ENCODE measurements around the gene TACR2.

Gene TACR2

GRCh38 chr10:69458430-69459100 is 41.8 kb upstream of the TACR2 start:
- DNase-seq (ENCODE audit: low read depth), result no peak
- H3K4me3 ChIP-seq (ENCODE audit: low read depth, low read length), result no peak overlapping the region

DNA sequence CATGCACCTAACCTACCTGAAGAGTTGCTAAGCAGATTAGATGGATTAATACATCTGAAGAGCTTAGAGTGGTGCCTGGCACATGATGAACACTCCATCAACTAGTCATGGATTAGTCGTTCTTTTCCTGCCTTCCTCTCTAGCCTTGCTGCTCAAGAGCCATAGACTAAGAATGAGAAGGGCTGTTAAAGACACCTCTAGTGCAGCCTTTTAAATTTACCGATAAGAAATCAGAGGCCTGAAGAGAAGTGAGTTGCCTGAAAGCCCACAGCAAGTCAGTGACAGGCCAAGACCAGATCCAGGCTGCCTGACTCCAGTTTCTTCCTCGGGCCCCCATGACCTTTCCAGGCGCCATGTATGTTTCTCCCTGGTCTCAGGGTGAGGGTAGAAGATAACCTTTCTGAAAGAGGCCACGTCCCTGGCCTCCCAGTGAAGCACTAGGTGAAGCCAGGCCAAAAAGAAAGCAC is 41.1 kb upstream of the TACR2 start:
- H3K4me3 ChIP-seq (ENCODE audit: low read depth, low read length), result no peak overlapping the region
- TF ChIP-seq POLR2A (IDR thresholded peaks at IDR 0.05; ENCODE audit: extremely low read depth, insufficient read length) (no peak), MAX (IDR thresholded peaks at IDR 0.05; ENCODE audit: low read depth, low read length) (no peak), MYC (IDR thresholded peaks at IDR 0.05; ENCODE audit: low read depth, low read length) (no peak), CTCF (IDR thresholded peaks at IDR 0.05; ENCODE audit: low read depth, low read length) (no peak)
- no peak for DNase-seq (ENCODE audit: low read depth)

More at GRCh38 chr10:69458430-69459100, 41.8 kb upstream of the TACR2 start:
- no peak for TF ChIP-seq MAX (IDR thresholded peaks at IDR 0.05; ENCODE audit: low read depth, low read length)
- no peak for TF ChIP-seq CTCF (IDR thresholded peaks at IDR 0.05; ENCODE audit: low read depth, low read length)
- no peak for TF ChIP-seq MYC (IDR thresholded peaks at IDR 0.05; ENCODE audit: low read depth, low read length)
- TF ChIP-seq POLR2A (IDR thresholded peaks at IDR 0.05; ENCODE audit: extremely low read depth, insufficient read length), result no peak

DNA sequence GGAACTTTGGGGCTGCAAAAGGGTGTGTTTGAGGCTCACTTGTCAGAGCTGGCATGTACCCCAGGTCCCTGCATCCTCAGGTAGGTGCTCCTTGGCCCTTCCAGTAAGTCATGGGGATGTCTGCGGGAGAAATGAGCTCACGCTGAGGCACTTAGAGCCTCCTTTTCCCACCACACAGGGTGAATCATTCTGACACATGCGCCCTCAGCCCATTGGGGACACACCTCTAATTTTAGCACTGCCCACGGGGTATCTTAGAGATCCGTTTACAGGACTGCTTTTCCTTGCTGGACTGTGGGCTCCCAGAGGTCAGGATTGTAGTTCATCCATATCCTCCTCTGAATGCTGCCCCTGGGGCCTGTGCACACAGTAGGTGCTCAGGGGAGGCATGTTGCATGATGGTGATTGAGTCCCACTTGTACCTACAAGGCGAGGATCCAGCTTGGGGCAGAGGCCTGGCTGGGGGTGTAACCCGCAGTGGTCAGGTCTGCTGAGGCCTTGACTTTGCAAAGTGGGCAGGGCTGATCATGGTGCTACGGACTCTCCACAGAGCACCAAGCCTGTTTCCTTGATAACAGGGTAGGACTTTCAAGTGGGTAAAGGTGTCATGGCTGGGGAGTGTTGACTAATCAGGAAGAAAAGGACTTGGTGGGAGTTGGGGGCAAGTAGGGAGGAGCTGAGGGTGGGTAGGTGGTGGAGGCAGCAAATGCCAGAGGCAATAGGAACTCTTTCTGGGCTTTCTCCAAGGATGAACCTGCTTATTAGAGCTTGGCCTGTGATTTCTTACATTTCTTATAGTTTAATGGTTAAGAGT is 40.4 kb upstream of the TACR2 start:
- DNase-seq (ENCODE audit: low read depth), result no peak
- H3K4me3 ChIP-seq (ENCODE audit: low read depth, low read length), result no peak overlapping the region
- TF ChIP-seq MAX (IDR thresholded peaks at IDR 0.05; ENCODE audit: low read depth, low read length) (no peak), POLR2A (IDR thresholded peaks at IDR 0.05; ENCODE audit: extremely low read depth, insufficient read length) (no peak), MYC (IDR thresholded peaks at IDR 0.05; ENCODE audit: low read depth, low read length) (no peak), CTCF (IDR thresholded peaks at IDR 0.05; ENCODE audit: low read depth, low read length) (no peak)

DNA sequence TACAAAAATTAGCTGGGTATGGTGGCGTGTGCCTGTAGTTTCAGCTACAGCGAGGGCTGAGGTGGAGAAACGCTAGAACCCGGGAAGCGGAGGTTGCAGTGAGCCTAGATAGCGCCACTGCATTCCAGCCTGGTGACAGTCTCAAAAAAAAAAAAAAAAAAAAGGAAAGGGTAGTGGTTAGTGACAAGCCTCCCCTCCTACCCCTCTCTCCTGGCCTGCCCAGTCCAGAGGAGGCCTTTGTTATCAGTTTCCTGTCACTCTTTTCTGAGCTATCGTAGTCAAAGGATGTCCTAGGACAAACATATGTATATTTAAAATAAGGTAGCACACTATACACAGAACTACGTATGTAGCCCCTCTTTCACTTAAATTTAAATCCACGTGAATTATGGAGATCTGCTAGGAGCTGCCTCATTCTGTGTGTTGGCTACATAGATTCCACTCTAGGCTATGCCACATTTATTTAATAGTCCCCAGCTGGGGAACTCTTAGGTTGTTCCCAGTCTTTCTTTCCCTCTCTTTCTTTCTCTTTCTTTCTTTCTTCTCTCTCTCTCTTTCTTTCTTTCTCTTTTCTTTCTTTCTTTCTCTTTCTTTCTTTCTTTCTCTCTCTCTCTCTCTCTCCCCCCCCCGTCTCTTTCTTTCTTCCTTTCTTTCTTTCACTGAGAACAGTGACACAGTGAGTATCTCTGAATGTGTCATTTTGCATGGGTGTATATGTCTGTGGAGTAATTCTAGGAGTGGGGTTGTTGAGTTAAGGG is 38.5 kb upstream of the TACR2 start:
- TF ChIP-seq MAX (IDR thresholded peaks at IDR 0.05; ENCODE audit: low read depth, low read length), result no peak
- no peak for TF ChIP-seq CTCF (IDR thresholded peaks at IDR 0.05; ENCODE audit: low read depth, low read length)
- no peak for TF ChIP-seq MYC (IDR thresholded peaks at IDR 0.05; ENCODE audit: low read depth, low read length)
- TF ChIP-seq POLR2A (IDR thresholded peaks at IDR 0.05; ENCODE audit: extremely low read depth, insufficient read length), result no peak
- no peak for DNase-seq (ENCODE audit: low read depth)
- H3K4me3 ChIP-seq (ENCODE audit: low read depth, low read length), result no peak overlapping the region

GRCh38 chr10:69453795-69454194 is 37.1 kb upstream of the TACR2 start:
- DNase-seq (ENCODE audit: low read depth), result no peak
- TF ChIP-seq MAX (IDR thresholded peaks at IDR 0.05; ENCODE audit: low read depth, low read length) (no peak), CTCF (IDR thresholded peaks at IDR 0.05; ENCODE audit: low read depth, low read length) (no peak), POLR2A (IDR thresholded peaks at IDR 0.05; ENCODE audit: extremely low read depth, insufficient read length) (no peak), MYC (IDR thresholded peaks at IDR 0.05; ENCODE audit: low read depth, low read length) (no peak)
- H3K4me3 ChIP-seq (ENCODE audit: low read depth, low read length), result no peak overlapping the region

Measured in NB4 (cell line).